Glomerular visceral epithelial cell (primary cell): ENCODE data around the gene SKAP1.
"Not testable (repeated sequence)": the region's sequence is repeated elsewhere in the genome, so short reads cannot be mapped to it uniquely, and the experiment has no call there.

Source experiments
- DNase-seq: peaks from one replicate; pipeline ENCODE4 v3.0.0-alpha.2; 2016; ENCODE audit errors: extremely low spot score

The SKAP1 gene

GRCh38 chr17:48326310-48326709 is 103.7 kb downstream of the SKAP1 start:
- DNase-seq: no peak

- no peak for DNase-seq
Observed at GRCh38 chr17:48322060-48322459, 108.0 kb downstream of the SKAP1 start.

- no peak for DNase-seq
Observed at GRCh38 chr17:48317732-48318131, 112.3 kb downstream of the SKAP1 start.

- DNase-seq: peak; percentile 22
Observed at GRCh38 chr17:48314716-48315115, 115.3 kb downstream of the SKAP1 start.

GRCh38 chr17:48313096-48313755 is 116.8 kb downstream of the SKAP1 start:
- no peak for DNase-seq

- no peak for DNase-seq
Observed at GRCh38 chr17:48311324-48311723, 118.7 kb downstream of the SKAP1 start.

- no peak for DNase-seq
Observed at GRCh38 chr17:48310748-48311213, 119.2 kb downstream of the SKAP1 start.

GRCh38 chr17:48308581-48308980 is 121.4 kb downstream of the SKAP1 start:
- DNase-seq: no peak

GRCh38 chr17:48307814-48308411 is 122.1 kb downstream of the SKAP1 start:
- peak; percentile 65 for DNase-seq

- no peak for DNase-seq
Observed at GRCh38 chr17:48307255-48307654, 122.8 kb downstream of the SKAP1 start.

- DNase-seq: no peak
Observed at GRCh38 chr17:48301002-48301401, 129.0 kb downstream of the SKAP1 start.

GRCh38 chr17:48299760-48300159 is 130.3 kb downstream of the SKAP1 start:
- no peak for DNase-seq

GRCh38 chr17:48297825-48298224 is 132.2 kb downstream of the SKAP1 start:
- DNase-seq: no peak

GRCh38 chr17:48296453-48296852 is 133.6 kb downstream of the SKAP1 start:
- no peak for DNase-seq

GRCh38 chr17:48295362-48296288 is 134.4 kb downstream of the SKAP1 start:
- no peak for DNase-seq

GRCh38 chr17:48294806-48295361 is 135.1 kb downstream of the SKAP1 start:
- DNase-seq: no peak

- no peak for DNase-seq
Observed at GRCh38 chr17:48294020-48294805, 135.8 kb downstream of the SKAP1 start.

GRCh38 chr17:48293319-48294019 is 136.5 kb downstream of the SKAP1 start:
- no peak for DNase-seq

- DNase-seq: no peak
Observed at GRCh38 chr17:48290378-48290777, 139.6 kb downstream of the SKAP1 start.

GRCh38 chr17:48286917-48287316 is 143.1 kb downstream of the SKAP1 start:
- not testable (repeated sequence) for DNase-seq

- no peak for DNase-seq
Observed at GRCh38 chr17:48285614-48286013, 144.4 kb downstream of the SKAP1 start.
